Trophoblast cell (in vitro differentiated cells and primary cell): ENCODE results near the gene GRB14.
A peak's percentile ranks its signal among the peaks of the same experiment; 100 is the strongest.

Experiments used
- DNase-seq, 2 donors: peaks; one replicate each; pipeline ENCODE4 v3.0.0-alpha.2; 2016
- H2AFZ ChIP-seq: 2 replicates; pipeline ENCODE4 v1.6.1; 2013; ENCODE audit warnings: low read length, moderate library complexity, mild to moderate bottlenecking; ENCODE audit not compliant: insufficient read depth, poor library complexity
- H2AK5ac ChIP-seq: 2 replicates; pipeline ENCODE4 v1.6.1; 2013; ENCODE audit warnings: mild to moderate bottlenecking, low read length
- H2BK120ac ChIP-seq: 2 replicates; pipeline ENCODE4 v1.6.1; 2013; ENCODE audit warnings: low read length, mild to moderate bottlenecking, moderate library complexity; ENCODE audit not compliant: insufficient read depth, poor library complexity
- H2BK12ac ChIP-seq: 2 replicates; pipeline ENCODE4 v1.6.1; 2013; ENCODE audit warnings: mild to moderate bottlenecking, low read length, moderate library complexity
- H2BK5ac ChIP-seq: 2 replicates; pipeline ENCODE4 v1.6.1; 2013; ENCODE audit warnings: low read length, low read depth, moderate library complexity, mild to moderate bottlenecking; ENCODE audit not compliant: poor library complexity
- H3K14ac ChIP-seq: 2 replicates; pipeline ENCODE4 v1.6.1; 2013; ENCODE audit warnings: mild to moderate bottlenecking, low read length
- H3K18ac ChIP-seq: 2 replicates; pipeline ENCODE4 v1.6.1; 2013; ENCODE audit warnings: mild to moderate bottlenecking, low read length
- H3K23ac ChIP-seq: 2 replicates; pipeline ENCODE4 v1.6.1; 2013; ENCODE audit warnings: low read length
- H3K27ac ChIP-seq: 2 replicates; pipeline ENCODE4 v1.5.1; 2013; ENCODE audit warnings: low read depth, mild to moderate bottlenecking, inconsistent platforms, low read length, moderate library complexity
- H3K27me3 ChIP-seq: 2 replicates; pipeline ENCODE4 v1.6.1; 2013; ENCODE audit warnings: inconsistent platforms, mild to moderate bottlenecking, low read length, moderate library complexity; ENCODE audit not compliant: insufficient read depth
- H3K36me3 ChIP-seq, 2 experiments: 1 replicate in 1 of 2; 2 replicates in 1 of 2; pipeline ENCODE4 v1.6.1; 2013; ENCODE audit warnings: low read length in 2 of 2, mild to moderate bottlenecking in 2 of 2, moderate library complexity in 1 of 2; ENCODE audit not compliant: insufficient read depth in 2 of 2, control insufficient read depth in 1 of 2
- H3K4ac ChIP-seq: 2 replicates; pipeline ENCODE4 v1.6.1; 2013; ENCODE audit warnings: low read depth, mild to moderate bottlenecking, low read length, moderate library complexity
- H3K4me1 ChIP-seq, 2 experiments: 1 replicate in 1 of 2; 2 replicates in 1 of 2; pipeline ENCODE4 v1.6.1; 2013; ENCODE audit warnings: low read length in 2 of 2, mild to moderate bottlenecking in 2 of 2, moderate library complexity in 1 of 2; ENCODE audit not compliant: insufficient read depth in 2 of 2, control insufficient read depth in 1 of 2
- H3K4me2 ChIP-seq: 2 replicates; pipeline ENCODE4 v1.6.1; 2013; ENCODE audit warnings: inconsistent platforms, mild to moderate bottlenecking, low read length, moderate library complexity
- H3K4me3 ChIP-seq: 2 replicates; pipeline ENCODE4 v1.5.1; 2013; ENCODE audit warnings: mild to moderate bottlenecking, low read depth, low read length, inconsistent platforms
- H3K79me1 ChIP-seq: one replicate; pipeline ENCODE4 v1.6.1; 2013; ENCODE audit warnings: low read length
- H3K79me2 ChIP-seq: 2 replicates; pipeline ENCODE4 v1.6.1; 2013; ENCODE audit warnings: low read length, mild to moderate bottlenecking; ENCODE audit not compliant: control insufficient read depth, insufficient read depth, poor library complexity
- H3K9ac ChIP-seq: 2 replicates; pipeline ENCODE4 v1.6.1; 2013; ENCODE audit warnings: mild to moderate bottlenecking, low read length
- H3K9me3 ChIP-seq: 2 replicates; pipeline ENCODE4 v1.6.1; 2013; ENCODE audit warnings: low read depth, mild to moderate bottlenecking, control low read depth, inconsistent platforms, low read length; ENCODE audit not compliant: insufficient read depth
- H4K12ac ChIP-seq: 2 replicates; pipeline ENCODE4 v1.6.1; 2013; ENCODE audit warnings: low read depth, mild to moderate bottlenecking, low read length, moderate library complexity
- H4K8ac ChIP-seq: 2 replicates; pipeline ENCODE4 v1.6.1; 2013; ENCODE audit warnings: low read depth, mild to moderate bottlenecking, low read length, moderate library complexity
- H4K91ac ChIP-seq: one replicate; pipeline ENCODE4 v1.6.1; 2013; ENCODE audit warnings: low read depth, mild to moderate bottlenecking, low read length, moderate library complexity
- WGBS: extraction: QIAGEN DNeasy Blood & Tissue Kit; methylation state at CpG from one replicate; pipeline ENCODE4 v1.1.7; 2013; ENCODE audit warnings: missing lambda C conversion rate; ENCODE audit not compliant: insufficient read length, insufficient coverage; ENCODE audit errors: extremely low coverage; 5-methylcytosine and 5-hydroxymethylcytosine counted together

The GRB14 gene

DNA sequence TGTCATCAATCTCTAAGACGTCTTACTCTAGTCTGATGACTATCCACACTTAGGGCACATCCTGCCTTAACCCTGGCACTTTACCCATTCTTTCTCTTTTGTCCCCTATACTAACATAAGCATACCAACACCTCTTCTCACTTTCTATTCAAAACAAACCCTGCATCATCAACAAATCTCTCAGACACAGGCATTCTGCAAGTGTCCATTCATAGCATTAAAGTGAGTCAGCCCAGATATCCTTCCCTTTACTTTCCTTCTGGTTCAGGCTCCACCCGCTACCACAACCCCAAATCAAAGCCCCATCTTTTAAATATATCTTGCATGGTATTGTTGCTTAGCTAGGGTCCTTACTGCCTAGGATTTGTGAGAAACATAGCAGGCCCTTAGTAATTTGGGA is 3.8 kb downstream of the GRB14 start:
- no peak overlapping the region for H2AFZ ChIP-seq
- DNase-seq = no peak
- no peaks in the 10 kb centered on the region for H3K9me3 ChIP-seq
- WGBS = no CpG with 5 or more reads among the region's 2 CpGs
- H2BK120ac ChIP-seq = no peak overlapping the region
- H2BK12ac ChIP-seq = no peak overlapping the region
- H3K14ac ChIP-seq = no peak overlapping the region
- H3K23ac ChIP-seq = no peak overlapping the region
- no peak overlapping the region for H3K4me3 ChIP-seq
- no peak overlapping the region for H4K8ac ChIP-seq
- no peak overlapping the region for H3K18ac ChIP-seq
- no peaks in the 10 kb centered on the region for H3K36me3 ChIP-seq
- H4K91ac ChIP-seq = no peak overlapping the region
- no peak overlapping the region for H3K4me2 ChIP-seq
- H3K9ac ChIP-seq = no peak overlapping the region
- no peaks in the 10 kb centered on the region for H3K27me3 ChIP-seq
- H2AK5ac ChIP-seq = no peak overlapping the region
- peaks cover 6% of the 10 kb centered on the region for H3K79me1 ChIP-seq
- H3K4ac ChIP-seq = no peak overlapping the region
- H3K27ac ChIP-seq = no peak overlapping the region
- H4K12ac ChIP-seq = no peak overlapping the region
- peaks cover 2% of the 10 kb centered on the region for H3K79me2 ChIP-seq
- H2BK5ac ChIP-seq = no peak overlapping the region
- peaks cover 0 to 6% of the 10 kb centered on the region in 2 experiments for H3K4me1 ChIP-seq

DNA sequence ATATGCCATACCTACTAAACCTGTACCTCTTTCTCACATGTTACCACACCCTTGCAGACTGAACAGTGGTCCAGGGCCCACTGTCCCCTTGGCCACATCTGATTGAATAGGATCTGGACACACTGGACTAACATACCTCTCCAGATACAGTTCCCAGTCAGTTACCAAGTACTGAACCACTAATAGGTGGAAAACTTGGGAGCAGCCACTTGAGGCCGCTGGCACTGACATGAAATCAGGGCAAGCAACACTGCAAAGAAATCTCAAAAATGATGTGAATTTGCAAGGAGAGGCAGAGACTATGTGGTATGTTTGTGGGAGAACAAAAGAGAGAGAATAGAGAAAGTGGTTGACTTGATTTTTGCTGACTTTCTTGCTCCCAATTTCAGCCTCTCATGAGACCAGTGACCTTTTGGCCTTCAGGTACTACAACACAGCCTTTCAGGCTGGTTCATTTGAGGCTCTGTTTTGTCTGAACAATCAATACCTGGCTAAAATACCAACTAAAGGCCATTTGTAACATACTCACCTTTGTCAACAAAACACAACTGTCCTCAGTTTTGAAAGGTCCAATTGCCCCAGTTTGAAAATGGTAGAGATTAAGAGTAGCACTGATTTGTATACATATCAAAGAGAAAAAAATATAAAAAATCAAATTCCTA is 7.8 kb downstream of the GRB14 start:
- H3K27me3 ChIP-seq = no peaks in the 10 kb centered on the region
- no peak overlapping the region for H3K27ac ChIP-seq
- no peak overlapping the region for H3K18ac ChIP-seq
- H3K4me3 ChIP-seq = no peak overlapping the region
- no peak overlapping the region for H3K4ac ChIP-seq
- no peak overlapping the region for H2AK5ac ChIP-seq
- H4K8ac ChIP-seq = no peak overlapping the region
- H4K12ac ChIP-seq = no peak overlapping the region
- H3K9ac ChIP-seq = no peak overlapping the region
- no peaks in the 10 kb centered on the region for H3K79me2 ChIP-seq
- H3K9me3 ChIP-seq = no peaks in the 10 kb centered on the region
- no peak overlapping the region for H2BK120ac ChIP-seq
- no peak overlapping the region for H2AFZ ChIP-seq
- WGBS = no CpG with 5 or more reads among the region's 1 CpG
- H2BK5ac ChIP-seq = no peak overlapping the region
- no peak overlapping the region for H3K23ac ChIP-seq
- peaks cover 0 to 6% of the 10 kb centered on the region in 2 experiments for H3K4me1 ChIP-seq
- H2BK12ac ChIP-seq = no peak overlapping the region
- H3K36me3 ChIP-seq = no peaks in the 10 kb centered on the region
- no peak overlapping the region for H4K91ac ChIP-seq
- DNase-seq = peak in 1 of 2 donors; percentile 46
- H3K14ac ChIP-seq = no peak overlapping the region
- no peak overlapping the region for H3K4me2 ChIP-seq
- H3K79me1 ChIP-seq = no peaks in the 10 kb centered on the region

DNA sequence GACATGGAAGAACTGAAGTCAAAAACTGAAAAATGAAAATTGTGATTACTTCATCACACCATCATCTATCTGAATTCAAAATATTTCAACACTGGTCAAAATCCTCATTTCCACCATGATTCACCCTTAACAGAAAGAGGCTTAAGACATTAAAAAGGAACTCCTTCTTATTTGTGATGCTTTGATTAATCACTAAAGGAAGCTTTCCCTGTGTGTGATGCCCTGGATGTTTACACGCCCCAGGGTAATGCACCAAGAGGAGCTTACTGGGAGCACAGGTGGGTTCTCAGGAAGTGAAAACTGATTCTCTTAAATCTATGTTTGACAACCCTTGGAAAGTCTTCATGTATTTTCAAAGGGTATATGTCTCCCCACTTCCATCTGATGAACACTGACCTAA is 11.5 kb downstream of the GRB14 start:
- Histone ChIP-seq H3K23ac (no peak overlapping the region), H2BK5ac (no peak overlapping the region), H4K8ac (no peak overlapping the region), H4K12ac (no peak overlapping the region), H4K91ac (no peak overlapping the region), H3K4me3 (no peak overlapping the region), H3K18ac (no peak overlapping the region), H3K14ac (no peak overlapping the region), H3K4ac (no peak overlapping the region), H3K36me3 (no peaks in the 10 kb centered on the region), H3K27ac (no peak overlapping the region), H3K4me1 (peaks cover 0 to 3% of the 10 kb centered on the region in 2 experiments), H3K9ac (no peak overlapping the region), H3K27me3 (no peaks in the 10 kb centered on the region), H2AFZ (no peak overlapping the region), H2BK120ac (no peak overlapping the region), H3K9me3 (no peaks in the 10 kb centered on the region), H2BK12ac (no peak overlapping the region), H3K79me2 (no peaks in the 10 kb centered on the region), H3K79me1 (no peaks in the 10 kb centered on the region), H2AK5ac (no peak overlapping the region), H3K4me2 (no peak overlapping the region)
- no CpG with 5 or more reads among the region's 1 CpG for WGBS
- no peak for DNase-seq

DNA sequence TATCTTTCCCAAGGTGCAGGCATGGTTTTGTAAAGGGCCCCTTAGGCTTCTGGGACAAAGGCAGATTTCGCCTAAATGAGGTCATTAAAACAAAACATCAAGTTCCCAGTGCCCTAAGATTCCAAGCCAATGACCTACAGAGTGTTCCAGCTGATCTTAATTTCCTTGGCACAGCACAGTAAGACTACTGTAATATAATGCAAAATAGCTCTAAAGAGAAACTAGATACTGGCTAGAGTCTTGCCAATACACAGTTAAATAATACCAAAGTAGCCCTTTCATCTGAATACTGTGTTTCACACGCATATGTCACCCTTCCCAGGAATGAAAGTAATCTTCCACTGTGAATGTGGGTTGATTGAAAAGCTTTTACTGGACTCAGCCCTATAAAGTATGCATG is 14.7 kb downstream of the GRB14 start:
- no peak overlapping the region for H3K4me3 ChIP-seq
- no peaks in the 10 kb centered on the region for H3K79me1 ChIP-seq
- no peak overlapping the region for H2BK120ac ChIP-seq
- H2BK12ac ChIP-seq = no peak overlapping the region
- H3K9ac ChIP-seq = no peak overlapping the region
- H4K91ac ChIP-seq = no peak overlapping the region
- H3K4me1 ChIP-seq = no peaks in the 10 kb centered on the region
- H3K79me2 ChIP-seq = no peaks in the 10 kb centered on the region
- H3K23ac ChIP-seq = no peak overlapping the region
- DNase-seq = no peak
- H3K4ac ChIP-seq = no peak overlapping the region
- H2AFZ ChIP-seq = no peak overlapping the region
- H4K12ac ChIP-seq = no peak overlapping the region
- H3K4me2 ChIP-seq = no peak overlapping the region
- no peaks in the 10 kb centered on the region for H3K9me3 ChIP-seq
- no peak overlapping the region for H4K8ac ChIP-seq
- H3K36me3 ChIP-seq = no peaks in the 10 kb centered on the region
- H3K18ac ChIP-seq = no peak overlapping the region
- no peak overlapping the region for H2AK5ac ChIP-seq
- H3K14ac ChIP-seq = no peak overlapping the region
- no peak overlapping the region for H3K27ac ChIP-seq
- no peak overlapping the region for H2BK5ac ChIP-seq
- H3K27me3 ChIP-seq = no peaks in the 10 kb centered on the region
- no CpG with 5 or more reads among the region's 2 CpGs for WGBS
